K562 (cell line): ENCODE data around the gene BBS5. TPM values are rescaled to one million over a fixed set of nuclear protein-coding genes. Genes with fewer than 3 reads are reported as not detected.
"Not testable (repeated sequence)": the region's sequence is repeated elsewhere in the genome, so short reads cannot be mapped to it uniquely, and the experiment has no call there.

Experiments
- ATAC-seq: fragments of 200-7000 bp; cut with Tn5 transposase; 3 replicates; pipeline ENCODE4 v1.9.1; 2020; ENCODE audit warnings: moderate library complexity
- BruUV-seq: library from RNA; stranded (reverse); fragments of 400-500 nt; replicated peaks from 2 replicates; lab custom pipeline; 2021; lab: Mats Ljungman, UMichigan
- CTCF ChIA-PET: fragments of 300-600 bp; formaldehyde crosslinking; extraction: SDS; loops from one replicate; lab custom pipeline; 2021; ENCODE audit warnings: low intra/inter-chr PET ratio; lab: Yijun Ruan, JAX
- POLR2A ChIA-PET: fragments of 300-600, 350-650 bp; sonication (Branson Sonifier 250); formaldehyde crosslinking; extraction: SDS; loops from one replicate; lab custom pipeline; 2021; ENCODE audit warnings: antibody characterized with exemption, inconsistent platforms; lab: Yijun Ruan, JAX
- DNase-seq, 4 experiments: peaks; one replicate each; pipeline versions ENCODE4 v3.0.0 to v3.0.0-alpha.2; 2011 to 2018; ENCODE audit warnings: low spot score in 3 of 4, mixed read lengths in 3 of 4; ENCODE audit errors: extremely low read depth in 1 of 4
- FAIRE-seq: peaks from 2 replicates; lab custom pipeline; 2011; peaks lifted over from hg19 to GRCh38; lab: Jason Lieb, UNC
- H2AFZ ChIP-seq: 2 replicates; pipeline ENCODE4 v1.6.0; 2011; ENCODE audit warnings: low read depth, low read length, control low read depth, inconsistent platforms
- H3K27ac ChIP-seq: fragments of 200-600 bp; 3 replicates; pipeline ENCODE4 v1.8.0; 2011; ENCODE audit warnings: low read depth, mild to moderate bottlenecking, control low read depth, inconsistent platforms, low read length, moderate library complexity, mixed read lengths; ENCODE audit errors: extremely low read depth
- H3K27me3 ChIP-seq, 2 experiments: fragments of 300-600 bp in 1 of 2; 2 replicates in 1 of 2; 3 replicates in 1 of 2; pipeline versions ENCODE4 v1.6.0 to v1.8.0; 2011; ENCODE audit warnings: inconsistent platforms in 2 of 2, low read length in 2 of 2, mild to moderate bottlenecking in 1 of 2, mixed read lengths in 1 of 2, moderate library complexity in 1 of 2; ENCODE audit not compliant: control insufficient read depth in 2 of 2, insufficient read depth in 2 of 2
- H3K36me3 ChIP-seq: fragments of 300-600 bp; 3 replicates; pipeline ENCODE4 v1.8.0; 2011; ENCODE audit warnings: mild to moderate bottlenecking, low read length, inconsistent platforms; ENCODE audit not compliant: control insufficient read depth, insufficient read depth
- H3K4me1 ChIP-seq, 2 experiments: fragments of 200-600 bp in 1 of 2; replicated peaks in 1 of 2; 2 replicates in 1 of 2; 3 replicates in 1 of 2; pipeline versions ENCODE4 v1.5.1 to v1.8.0; 2011; ENCODE audit warnings: inconsistent platforms in 2 of 2, low read length in 2 of 2, mild to moderate bottlenecking in 1 of 2, mixed read lengths in 1 of 2, moderate library complexity in 1 of 2; ENCODE audit not compliant: control insufficient read depth in 2 of 2, insufficient read depth in 2 of 2
- H3K4me2 ChIP-seq: 2 replicates; pipeline ENCODE4 v1.6.1; 2011; ENCODE audit warnings: low read length, control low read depth, inconsistent platforms, mixed read lengths; ENCODE audit not compliant: insufficient read depth
- H3K4me3 ChIP-seq: fragments of 200-600 bp; sonication (generic), shearing (Covaris generic); 2 replicates; pipeline ENCODE4 v1.5.1; 2016; ENCODE audit warnings: control low read depth, inconsistent platforms
- H3K79me2 ChIP-seq: fragments of 200-600 bp; 3 replicates; pipeline ENCODE4 v1.8.0; 2011; ENCODE audit warnings: low read length, inconsistent platforms; ENCODE audit not compliant: control insufficient read depth, insufficient read depth
- H3K9ac ChIP-seq, 2 experiments: 2 replicates each; pipeline versions ENCODE4 v1.6.0 to v1.6.1; 2011; ENCODE audit warnings: low read depth in 2 of 2, low read length in 2 of 2, control low read depth in 1 of 2, inconsistent platforms in 1 of 2, mild to moderate bottlenecking in 1 of 2, mixed read lengths in 1 of 2; ENCODE audit not compliant: insufficient read depth in 1 of 2
- H3K9me1 ChIP-seq: one replicate; pipeline ENCODE4 v1.6.0; 2011; ENCODE audit warnings: inconsistent platforms, mild to moderate bottlenecking, low read length, moderate library complexity; ENCODE audit not compliant: control insufficient read depth, insufficient read depth
- H3K9me3 ChIP-seq: replicated peaks from 2 replicates; pipeline ENCODE4 v1.5.1; 2011; ENCODE audit warnings: low read depth, low read length, inconsistent platforms; ENCODE audit not compliant: control insufficient read depth, insufficient read depth
- H4K20me1 ChIP-seq: replicated peaks from 2 replicates; pipeline ENCODE4 v1.6.1; 2011; ENCODE audit warnings: low read length, inconsistent platforms, mixed read lengths; ENCODE audit not compliant: control insufficient read depth, insufficient read depth
- MEIS2 ChIP-seq: fragments of 450-650 bp; IDR thresholded peaks from 2 replicates; pipeline ENCODE4 v1.6.1; 2014; ENCODE audit warnings: mild to moderate bottlenecking; ENCODE audit not compliant: partially characterized antibody
- PBX2 ChIP-seq, 2 experiments: IDR thresholded peaks in 1 of 2; conservative IDR thresholded peaks in 1 of 2; 2 replicates each; pipeline ENCODE4 v1.6.1; 2016; ENCODE audit warnings: low read depth in 2 of 2, mild to moderate bottlenecking in 1 of 2, missing compliant biosample characterization in 1 of 2, missing genetic modification characterization in 1 of 2, moderate library complexity in 1 of 2
- PKNOX1 ChIP-seq: fragments of 450-650 bp; IDR thresholded peaks from 2 replicates; pipeline ENCODE4 v1.6.1; 2016
- WGBS: fragments of 100-300 bp; shearing (Covaris generic); methylation state at CpG from one replicate; pipeline ENCODE4 v1.1.6; 2016; ENCODE audit warnings: low coverage, mixed read lengths; ENCODE audit not compliant: insufficient coverage; ENCODE audit errors: missing lambda C conversion rate; 5-methylcytosine and 5-hydroxymethylcytosine counted together
- in situ Hi-C: fragments of 300-500 bp; cut with MboI; formaldehyde crosslinking; loops from 4 replicates; pipeline ENCODE4 v1.15.0; 2018; ENCODE audit warnings: inconsistent platforms, mixed read lengths
- intact Hi-C: fragments of 100-400 bp; cut with micrococcal nuclease; formaldehyde crosslinking; loops from 2 replicates; pipeline ENCODE4 v1.14.2; 2022
- polyA plus RNA-seq, 8 experiments: library from polyadenylated mRNA; depleted of rRNA in 4 of 8; stranded (reverse) in 5 of 8; unstranded in 3 of 8; fragments of >200 nt; fragmentation: Nextera tagmentation in 2 of 8; fragmentation: Illumina TruSeq in 1 of 8; extraction: Ambion mirVana in 2 of 8; extraction: Trizol in 1 of 8; gene quantifications; 2 replicates each; pipeline versions ENCODE4 v1.2.1 to v1.2.3, GENCODE V29; 2011 to 2014; ENCODE audit warnings: inconsistent platforms in 1 of 8, missing spikeins in 1 of 8
- total RNA-seq, 7 experiments: library from RNA; depleted of rRNA in 6 of 7; stranded (reverse); fragments of >200 nt in 6 of 7; fragmentation: Illumina TruSeq in 2 of 7; extraction: Trizol in 2 of 7; gene quantifications; 2 replicates each; pipeline versions ENCODE4 v1.2.1 to v1.2.3, GENCODE V29; 2011 to 2021; ENCODE audit warnings: low replicate concordance in 1 of 7

BBS5 gene
- total and polyA plus RNA-seq, 9 of the 15 experiments (the other 6 are each of a cell fraction or from before 2014, with no cell fraction given) = 0.48 to 6.9 (median 4.3) TPM

GRCh38 chr2:169514758-169515157 is 35.5 kb downstream of the BBS5 start:
- H3K9me1 ChIP-seq; H2AFZ ChIP-seq; DNase-seq; H3K79me2 ChIP-seq; intact Hi-C loops; H3K27ac ChIP-seq; in situ Hi-C loops; POLR2A ChIA-PET; H3K9me3 ChIP-seq; H3K27me3 ChIP-seq; FAIRE-seq; H3K36me3 ChIP-seq; ATAC-seq; H3K9ac ChIP-seq; H3K4me3 ChIP-seq; H3K4me1 ChIP-seq; H3K4me2 ChIP-seq; BruUV-seq; CTCF ChIA-PET; H4K20me1 ChIP-seq; TF ChIP-seq PBX2 (CRISPR knock-in tag; IDR thresholded peaks at IDR 0.05; ENCODE audit: low read depth): not testable (repeated sequence)
- TF ChIP-seq PKNOX1 (peak; percentile 25; the same call in 1 of the 2 replicates), PBX2 (tag; conservative IDR thresholded peaks at IDR 0.05; ENCODE audit: low read depth) (peak; percentile 75), MEIS2 (peak; percentile 78)
- 64% methylated on average over 7 of the region's 7 CpGs for WGBS
